PC-9 (cell line): Measurements from ENCODE around the gene C1GALT1C1.

Experiments used
- CTCF ChIP-seq: fragments of 200-600 bp; sonication (generic); conservative IDR thresholded peaks from 2 replicates; pipeline ENCODE4 v1.6.1; 2017; ENCODE audit warnings: mixed run types, antibody characterized with exemption, mild to moderate bottlenecking, moderate library complexity
- EZH2 ChIP-seq: fragments of 200-600 bp; sonication (generic); IDR thresholded peaks from 2 replicates; pipeline ENCODE4 v1.8.0; 2017; ENCODE audit warnings: antibody characterized with exemption, low read depth

GRCh38 chrX:120647127-120647526 is 17.3 kb upstream of the C1GALT1C1 start:
- TF ChIP-seq CTCF (no peak), EZH2 (no peak)
